Activated CD8-positive, alpha-beta memory T cell treated with anti-CD3 and anti-CD28 coated beads for 4 hours (primary cell): ENCODE results near the gene PCP4L1.
"Not testable (repeated sequence)": the region's sequence is repeated elsewhere in the genome, so short reads cannot be mapped to it uniquely, and the experiment has no call there.

ENCODE experiments used
- DNase-seq, 2 donors: peaks; one replicate each; pipeline ENCODE4 v3.0.0-alpha.2; 2020; ENCODE audit warnings: low read depth in 2 of 2

PCP4L1 gene

GRCh38 chr1:161228032-161228431 lies 30.5 kb upstream of the PCP4L1 start:
- no peak for DNase-seq

- no peak for DNase-seq
These were observed 28.6 kb upstream of the PCP4L1 start for GRCh38 chr1:161229896-161230295.

GRCh38 chr1:161230762-161231161 lies 27.8 kb upstream of the PCP4L1 start:
- no peak for DNase-seq

- no peak for DNase-seq
These were observed 25.4 kb upstream of the PCP4L1 start for GRCh38 chr1:161233102-161233501.

DNA sequence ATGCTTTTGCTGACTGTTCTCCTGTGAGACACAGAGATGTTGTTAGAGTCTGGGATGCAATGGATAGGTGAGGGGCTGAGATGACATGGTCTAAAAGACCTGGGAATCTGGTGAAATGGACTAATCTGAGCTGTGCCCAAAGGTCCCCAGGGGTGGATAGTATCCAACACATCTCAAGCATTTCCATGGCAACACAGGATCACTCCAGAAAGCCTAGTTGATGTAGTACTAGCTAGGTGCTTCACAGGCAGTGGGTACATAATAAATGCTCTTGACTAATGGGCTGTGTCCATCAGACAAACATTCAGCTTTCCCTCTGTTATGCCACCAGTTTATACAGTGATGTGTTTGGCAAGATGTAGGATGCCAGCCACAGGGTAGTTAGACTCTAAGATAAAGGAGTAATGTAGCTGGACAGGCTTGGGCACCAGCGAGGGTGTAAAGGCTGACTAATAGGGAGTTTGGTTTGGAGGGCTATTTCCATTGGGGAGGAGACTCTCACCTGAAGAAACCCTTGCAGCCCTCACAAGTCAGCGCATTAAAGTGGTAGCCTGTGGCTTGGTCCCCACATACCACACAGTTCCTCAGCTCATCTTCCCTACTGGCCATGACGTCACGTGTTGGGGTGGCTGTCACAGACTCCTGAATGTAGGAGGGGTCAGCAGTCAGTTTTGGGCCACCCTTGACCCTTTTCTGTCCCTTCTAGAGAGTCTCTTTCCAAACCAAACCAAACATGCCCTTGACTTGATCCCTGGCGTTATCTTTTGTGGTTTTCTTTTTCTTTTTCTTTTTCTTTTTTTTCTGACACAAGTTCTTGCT lies 22.4 kb upstream of the PCP4L1 start:
- DNase-seq, result no peak

DNA sequence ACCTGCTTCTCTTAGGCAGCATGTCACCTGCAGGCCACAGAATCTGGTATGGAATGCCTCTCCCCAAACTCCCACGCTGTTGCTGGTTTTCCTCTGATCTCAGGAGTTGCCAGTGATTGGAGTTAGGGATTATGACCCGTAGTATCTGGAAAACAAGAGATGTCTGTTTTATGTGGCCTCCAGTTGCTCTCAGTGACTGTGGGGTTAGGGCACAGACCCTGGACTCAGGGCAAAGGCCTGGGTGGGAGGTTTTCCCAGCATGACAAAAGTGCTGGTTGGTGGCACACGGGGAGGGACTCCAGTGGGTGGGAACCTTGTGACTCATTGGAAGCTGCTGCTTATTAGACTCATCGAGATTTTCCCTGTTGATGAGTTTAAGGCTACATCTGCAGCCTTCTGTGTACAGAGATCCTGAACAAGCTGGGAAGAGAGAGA lies 20.5 kb upstream of the PCP4L1 start, which contains the start of gene NR1I3:
Gene NR1I3, minus strand, starts transcription at position 165 of the 435 bp plus-strand sequence. CDS start 1,638 bp downstream, outside the sequence.
- DNase-seq, result no peak

DNA sequence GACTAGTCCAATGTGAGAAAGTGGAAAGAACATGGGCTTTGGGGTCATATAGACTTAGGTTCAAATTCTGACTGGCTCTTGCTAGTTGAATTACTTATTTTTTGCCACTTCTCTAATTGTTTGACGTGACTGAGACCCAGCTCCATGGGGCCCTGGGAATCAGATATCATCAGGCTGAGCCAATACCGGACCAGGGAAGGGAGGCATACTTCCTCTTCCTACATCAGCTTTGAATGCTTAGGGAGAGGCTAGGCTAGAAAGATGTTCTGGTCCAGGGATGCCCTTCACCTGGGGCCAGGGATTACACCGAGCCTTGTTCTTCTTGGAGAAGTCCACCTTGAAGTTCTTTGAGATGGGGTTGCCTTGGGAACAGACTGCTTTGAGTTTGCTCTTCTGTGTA lies 16.9 kb upstream of the PCP4L1 start:
- DNase-seq, result no peak

DNA sequence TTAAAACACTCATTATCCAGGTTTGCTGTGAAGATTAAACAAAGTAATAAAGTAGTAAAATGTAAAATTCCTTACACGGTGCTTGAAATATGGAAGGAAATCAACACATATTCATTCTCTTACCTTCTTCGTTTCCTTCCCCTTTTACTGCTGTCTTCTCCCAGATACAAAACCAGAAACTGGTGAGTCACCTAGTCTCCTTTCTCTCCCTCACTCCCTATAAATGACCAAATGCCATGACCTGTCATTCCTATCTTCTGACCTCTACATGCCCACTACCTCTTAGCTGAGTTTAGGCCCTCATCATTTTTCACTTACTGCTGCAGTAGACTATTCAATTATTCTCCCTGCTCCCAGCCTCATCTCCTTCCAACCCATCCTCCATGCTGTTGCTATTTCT lies 16.2 kb upstream of the PCP4L1 start:
- no peak for DNase-seq

DNA sequence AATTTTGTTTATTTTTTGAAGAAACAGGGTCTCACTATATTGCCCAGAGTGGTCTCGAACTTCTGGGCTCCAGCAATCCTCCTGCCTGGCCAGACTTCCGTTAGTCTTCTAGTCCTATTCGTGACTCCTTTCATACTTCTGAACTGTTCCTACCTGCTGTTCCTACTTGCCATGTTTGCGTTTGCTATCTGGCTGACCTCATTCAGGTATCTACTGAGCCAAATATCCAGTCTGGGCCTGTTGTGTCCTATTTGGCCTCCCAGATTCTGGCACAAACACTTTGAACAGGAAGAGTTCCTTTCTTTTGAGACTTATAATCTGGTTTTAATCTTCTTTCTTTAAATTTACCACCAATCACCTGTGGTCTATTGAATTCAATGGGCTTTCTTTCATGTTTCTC lies 13.7 kb upstream of the PCP4L1 start:
- DNase-seq, result no peak

DNA sequence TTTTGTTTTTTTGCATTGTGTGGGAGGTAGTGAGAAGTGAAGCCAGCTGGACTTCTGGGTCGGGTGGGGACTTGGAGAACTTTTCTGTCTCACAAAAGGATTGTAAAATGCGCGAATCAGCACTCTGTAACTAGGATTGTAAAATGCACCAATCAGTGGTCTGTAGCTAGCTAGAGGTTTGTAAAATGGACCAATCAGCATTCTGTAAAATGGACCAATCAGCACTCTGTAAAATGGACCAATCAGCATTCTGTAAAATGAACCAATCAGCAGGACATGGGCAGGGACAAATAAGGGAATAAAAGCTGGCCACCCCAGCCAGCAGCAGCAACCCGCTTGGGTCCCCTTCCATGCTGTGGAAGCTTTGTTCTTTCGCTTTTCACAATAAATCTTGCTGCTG lies 8.4 kb upstream of the PCP4L1 start:
- not testable (repeated sequence) for DNase-seq

- DNase-seq, result no peak
These were observed 7.7 kb upstream of the PCP4L1 start for GRCh38 chr1:161250829-161251228.

DNA sequence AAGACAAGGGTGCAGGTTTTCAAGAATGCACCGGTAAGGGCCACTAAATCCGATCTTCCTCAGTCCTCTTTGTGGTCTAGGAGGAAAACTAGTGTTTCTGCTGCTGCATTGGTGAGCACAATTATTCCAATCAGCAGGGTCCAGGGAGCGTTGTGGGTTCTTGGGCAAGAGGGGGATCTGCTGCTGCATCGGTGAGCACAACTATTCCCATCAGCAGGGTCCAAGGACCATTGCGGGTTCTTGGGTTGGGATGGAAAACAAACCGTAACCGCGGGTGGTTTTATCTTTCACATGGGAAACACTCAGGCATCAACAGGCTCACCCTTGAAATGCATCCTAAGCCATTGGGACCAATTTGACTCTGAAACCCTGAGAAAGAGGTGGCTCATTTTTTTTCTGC lies 7.0 kb upstream of the PCP4L1 start:
- no peak for DNase-seq

- DNase-seq, result not testable (repeated sequence)
These were observed 3.2 kb upstream of the PCP4L1 start for GRCh38 chr1:161255302-161255701.

- not testable (repeated sequence) for DNase-seq
These were observed 2.5 kb upstream of the PCP4L1 start for GRCh38 chr1:161255955-161256520.

- not testable (repeated sequence) for DNase-seq
These were observed 1.4 kb upstream of the PCP4L1 start for GRCh38 chr1:161257109-161257508.

- no peak for DNase-seq
These were observed 779 bp downstream of the PCP4L1 start for GRCh38 chr1:161259345-161259702.

DNA sequence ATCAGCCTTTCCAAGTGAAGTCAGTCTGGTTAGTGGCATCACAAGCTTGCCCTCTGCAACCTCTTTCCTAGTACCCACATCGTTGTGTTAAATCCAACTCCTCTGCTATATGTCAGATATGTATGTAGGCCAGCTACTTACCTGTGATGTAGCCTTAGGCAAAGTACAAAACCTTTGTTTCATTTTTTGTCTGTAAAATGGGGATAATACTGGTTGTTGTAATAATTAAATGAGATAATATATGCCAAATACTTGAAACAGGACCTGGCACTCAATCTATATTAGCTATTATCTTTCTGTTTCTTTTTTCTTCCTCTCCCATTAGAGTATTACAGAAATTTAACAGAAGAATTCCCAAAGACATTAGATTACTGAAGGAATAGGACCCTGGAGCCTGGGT lies 1.2 kb downstream of the PCP4L1 start:
- no peak for DNase-seq

DNA sequence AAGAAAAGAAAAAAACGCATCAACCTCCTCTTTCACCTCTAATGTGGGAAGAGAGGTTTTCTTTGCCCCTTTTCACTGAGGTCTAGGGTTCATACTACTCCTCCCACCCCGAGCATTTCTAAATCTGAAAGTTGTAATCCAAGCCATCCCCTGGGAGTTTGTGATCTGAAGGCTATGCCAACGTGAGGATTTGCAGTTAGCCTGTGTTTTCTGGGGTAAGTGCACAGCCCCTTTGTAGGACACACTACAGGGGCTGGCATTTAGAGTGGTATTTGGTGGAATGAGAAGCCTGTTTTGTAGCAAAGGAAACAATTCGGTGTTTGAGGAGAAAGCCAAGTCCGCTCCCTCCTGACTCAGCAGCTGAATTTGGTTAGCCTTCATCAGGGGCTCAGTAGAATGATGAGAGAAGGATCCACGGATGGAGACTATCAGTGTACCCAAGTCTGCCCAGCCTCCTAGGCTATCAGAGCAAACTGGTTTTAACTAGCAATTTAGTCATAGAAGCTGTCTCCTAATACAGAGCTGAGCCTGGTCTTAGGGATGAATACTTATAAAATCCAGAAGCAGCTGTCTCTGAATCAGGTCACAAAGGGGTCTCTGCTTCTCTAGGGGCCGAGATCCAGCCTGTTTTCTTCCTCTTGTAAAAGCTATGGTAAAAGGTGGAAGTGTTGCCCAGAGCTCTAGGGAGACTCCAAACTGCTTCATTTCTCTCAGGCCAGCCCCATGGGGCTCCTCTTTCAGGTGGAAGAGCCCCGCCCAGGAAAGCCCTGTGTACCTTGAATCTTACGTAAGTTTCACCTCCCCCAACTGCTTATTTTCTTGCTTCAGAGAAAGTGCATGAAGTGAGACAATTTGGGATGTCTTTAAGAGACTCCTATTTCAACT lies 2.1 kb downstream of the PCP4L1 start:
- no peak for DNase-seq

DNA sequence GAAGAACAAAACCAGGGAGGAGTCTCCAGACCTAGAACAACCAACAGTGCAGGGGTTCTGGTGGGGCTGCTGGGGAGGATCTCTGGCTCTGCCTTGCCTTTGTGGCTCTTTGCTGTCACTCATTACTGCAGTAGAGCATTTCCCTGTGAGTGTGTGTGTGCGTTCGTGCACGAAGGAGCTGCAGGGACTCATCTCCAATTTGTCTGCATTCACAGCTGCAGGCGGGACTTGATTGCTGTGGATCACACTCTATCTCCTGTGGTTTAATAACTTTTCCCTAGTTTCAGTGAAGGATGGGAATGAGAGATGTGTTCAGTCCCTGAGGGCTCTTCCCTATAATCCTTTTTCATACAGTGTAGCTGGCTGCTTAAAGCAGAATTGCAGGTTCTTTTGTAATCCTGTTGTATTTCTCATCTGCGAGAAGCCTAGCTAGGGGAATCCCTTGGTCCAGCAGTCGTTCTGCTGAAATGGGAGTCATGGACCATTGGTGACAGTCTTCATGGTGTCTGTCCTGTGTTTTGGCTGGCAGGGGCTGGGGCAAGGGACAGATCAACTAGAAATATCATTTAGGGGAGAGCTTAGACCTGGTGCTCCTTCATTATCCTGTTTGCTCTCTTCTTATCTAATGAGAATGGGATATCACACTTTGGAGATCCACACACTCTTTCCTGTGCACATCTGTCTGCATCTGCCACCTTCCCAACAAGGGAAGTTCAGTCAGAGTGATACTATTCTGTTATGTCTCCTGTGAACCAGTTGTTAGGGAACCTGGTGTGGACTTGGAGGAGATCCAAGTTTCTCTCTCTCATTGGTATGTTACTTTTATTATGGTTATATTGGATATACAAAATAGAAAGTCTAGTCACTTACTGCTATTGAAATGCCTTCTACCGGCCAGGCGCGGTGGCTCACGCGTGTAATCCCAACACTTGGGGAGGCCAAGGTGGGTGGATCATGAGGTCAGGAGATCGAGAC lies 3.0 kb downstream of the PCP4L1 start:
- DNase-seq, result no peak

GRCh38 chr1:161265305-161265704 lies 6.8 kb downstream of the PCP4L1 start:
- no peak for DNase-seq

- no peak for DNase-seq
These were observed 7.7 kb downstream of the PCP4L1 start for GRCh38 chr1:161266202-161266601.
